Neural crest cell (in vitro differentiated cells): ENCODE measurements around the gene SLC35B2. TPM values are rescaled to one million over a fixed set of nuclear protein-coding genes. Genes with fewer than 3 reads are reported as not detected.

ENCODE experiments used
- DNase-seq: peaks from one replicate; pipeline ENCODE4 v3.0.0; 2021; ENCODE audit warnings: low read depth, mixed read lengths, low spot score
- H3K27ac Mint-ChIP-seq: one replicate; pipeline ENCODE4 v1.8.0; 2021; ENCODE audit warnings: mild to moderate bottlenecking, mixed read lengths; ENCODE audit not compliant: unreplicated experiment
- H3K27me3 Mint-ChIP-seq: 2 replicates; pipeline ENCODE4 v1.8.0; 2021; ENCODE audit warnings: low read depth, mild to moderate bottlenecking, mixed read lengths
- H3K36me3 Mint-ChIP-seq: 2 replicates; pipeline ENCODE4 v1.8.0; 2021; ENCODE audit warnings: low read depth, mild to moderate bottlenecking, mixed read lengths
- H3K4me1 Mint-ChIP-seq: 2 replicates; pipeline ENCODE4 v1.8.0; 2021; ENCODE audit warnings: mixed read lengths
- H3K4me3 Mint-ChIP-seq: one replicate; pipeline ENCODE4 v1.8.0; 2021; ENCODE audit warnings: mild to moderate bottlenecking, mixed read lengths
- H3K9me3 Mint-ChIP-seq: 2 replicates; pipeline ENCODE4 v1.8.0; 2021; ENCODE audit warnings: mixed read lengths
- CTCF ChIP-seq: fragments of 200-600 bp; sonication (generic); conservative IDR thresholded peaks from 2 replicates; pipeline ENCODE4 v1.5.0; 2021; ENCODE audit warnings: antibody characterized with exemption, mild to moderate bottlenecking
- total RNA-seq: library from RNA; stranded (reverse); gene quantifications from 2 replicates; pipeline ENCODE4 v1.2.1, GENCODE V29; 2021

The SLC35B2 gene
- total RNA-seq, 1 donor from 2014 or later = 77.7 TPM

GRCh38 chr6:44214307-44214706 lies 43.0 kb downstream of the SLC35B2 start:
- Mint-ChIP-seq H3K36me3 (no peaks in the 10 kb centered on the region), H3K27ac (no peak overlapping the region), H3K4me1 (peaks cover 18% of the 10 kb centered on the region), H3K9me3 (no peaks in the 10 kb centered on the region), H3K27me3 (peaks cover 11% of the 10 kb centered on the region), H3K4me3 (no peak overlapping the region)
- DNase-seq = no peak
- TF ChIP-seq CTCF = no peak

GRCh38 chr6:44211284-44211683 lies 46.0 kb downstream of the SLC35B2 start:
- peak overlapping the region; percentile 39 for H3K4me3 Mint-ChIP-seq
- DNase-seq = no peak
- H3K27me3 Mint-ChIP-seq = peaks cover 3% of the 10 kb centered on the region
- TF ChIP-seq CTCF = no peak
- no peaks in the 10 kb centered on the region for H3K36me3 Mint-ChIP-seq
- peaks cover 16% of the 10 kb centered on the region for H3K4me1 Mint-ChIP-seq
- no peak overlapping the region for H3K27ac Mint-ChIP-seq
- no peaks in the 10 kb centered on the region for H3K9me3 Mint-ChIP-seq

GRCh38 chr6:44207966-44208365 lies 49.4 kb downstream of the SLC35B2 start:
- no peak for TF ChIP-seq CTCF
- Mint-ChIP-seq H3K4me1 (peaks cover 16% of the 10 kb centered on the region), H3K4me3 (no peak overlapping the region), H3K9me3 (no peaks in the 10 kb centered on the region), H3K27ac (peak overlapping the region; percentile 24), H3K27me3 (peaks cover 6% of the 10 kb centered on the region), H3K36me3 (no peaks in the 10 kb centered on the region)
- no peak for DNase-seq

Other genes starting within 250 kb of the SLC35B2 start
- gene MRPL14, start 130.1 kb downstream of the SLC35B2 start, total RNA-seq = 62.9 and 65.5 TPM in 2 replicates
- gene TMEM63B, start 130.0 kb downstream of the SLC35B2 start, total RNA-seq = 47.0 and 51.2 TPM in 2 replicates
- not detected in 2 replicates for gene CAPN11, start 98.7 kb downstream of the SLC35B2 start, total RNA-seq
- gene MYMX, start 40.6 kb downstream of the SLC35B2 start, total RNA-seq = not detected in 2 replicates
- 54.8 and 55.0 TPM in 2 replicates for gene SLC29A1, start 33.9 kb downstream of the SLC35B2 start, total RNA-seq
- gene HSP90AB1, start 10.4 kb downstream of the SLC35B2 start, total RNA-seq = 1,508 and 1,541 TPM in 2 replicates
- 16.1 and 20.2 TPM in 2 replicates for gene NFKBIE, start 8.0 kb upstream of the SLC35B2 start, total RNA-seq
- 19.0 and 21.2 TPM in 2 replicates for gene TMEM151B, start 12.9 kb upstream of the SLC35B2 start, total RNA-seq
- gene AARS2, start 55.8 kb upstream of the SLC35B2 start, total RNA-seq = 32.1 and 33.6 TPM in 2 replicates
- gene SPATS1, start 85.1 kb upstream of the SLC35B2 start, total RNA-seq = not detected in 2 replicates
- 36.2 and 39.0 TPM in 2 replicates for gene CDC5L, start 130.2 kb upstream of the SLC35B2 start, total RNA-seq